Hepatocyte (in vitro differentiated cells): Measurements from ENCODE around the gene RD3L. TPM values are rescaled to one million over a fixed set of nuclear protein-coding genes. Genes with fewer than 3 reads are reported as not detected.

ENCODE experiments used
- DNase-seq: peaks from one replicate; pipeline ENCODE4 v3.0.0-alpha.2; 2016; ENCODE audit warnings: low spot score
- H2AFZ ChIP-seq: fragments of 200-600 bp; sonication (generic); 2 replicates; pipeline ENCODE4 v1.6.0; 2016; ENCODE audit warnings: antibody characterized with exemption, mild to moderate bottlenecking
- H3K27ac ChIP-seq: fragments of 200-600 bp; sonication (generic); 2 replicates; pipeline ENCODE4 v1.5.1; 2016; ENCODE audit warnings: mild to moderate bottlenecking
- H3K27me3 ChIP-seq: fragments of 200-600 bp; sonication (generic); 2 replicates; pipeline ENCODE4 v1.6.1; 2016
- H3K36me3 ChIP-seq: fragments of 200-600 bp; sonication (generic); replicated peaks from 2 replicates; pipeline ENCODE4 v1.5.1; 2016; ENCODE audit warnings: low read depth; ENCODE audit not compliant: insufficient read depth
- H3K4me1 ChIP-seq: fragments of 200-600 bp; sonication (generic); 2 replicates; pipeline ENCODE4 v1.5.1; 2016; ENCODE audit warnings: mild to moderate bottlenecking, moderate library complexity; ENCODE audit not compliant: insufficient read depth
- H3K4me2 ChIP-seq: fragments of 200-600 bp; sonication (generic); 2 replicates; pipeline ENCODE4 v1.6.0; 2016
- H3K4me3 ChIP-seq: fragments of 200-600 bp; sonication (generic); 2 replicates; pipeline ENCODE4 v1.5.1; 2016; ENCODE audit warnings: mild to moderate bottlenecking
- H3K79me2 ChIP-seq: fragments of 200-600 bp; sonication (generic); 2 replicates; pipeline ENCODE4 v1.6.0; 2017; ENCODE audit warnings: mild to moderate bottlenecking
- H3K9me2 ChIP-seq: fragments of 200-600 bp; sonication (generic); replicated peaks from 2 replicates; pipeline ENCODE4 v1.6.0; 2017; ENCODE audit warnings: mild to moderate bottlenecking; ENCODE audit not compliant: insufficient read depth
- H3K9me3 ChIP-seq: fragments of 200-600 bp; sonication (generic); 2 replicates; pipeline ENCODE4 v1.5.1; 2016; ENCODE audit warnings: low read depth, mild to moderate bottlenecking
- H4K20me1 ChIP-seq: fragments of 200-600 bp; sonication (generic); 2 replicates; pipeline ENCODE4 v1.6.0; 2016; ENCODE audit warnings: mild to moderate bottlenecking; ENCODE audit not compliant: insufficient read depth, poor library complexity, severe bottlenecking
- EZH2 ChIP-seq: fragments of 200-600 bp; sonication (generic); IDR thresholded peaks from 2 replicates; pipeline ENCODE4 v1.6.1; 2016; ENCODE audit warnings: antibody characterized with exemption, mild to moderate bottlenecking, borderline replicate concordance
- EZH2phosphoT487 ChIP-seq: fragments of 200-600 bp; sonication (generic); IDR thresholded peaks from one replicate; pipeline ENCODE4 v1.6.1; 2018; ENCODE audit warnings: antibody characterized with exemption, mild to moderate bottlenecking, low read depth, moderate library complexity; ENCODE audit not compliant: unreplicated experiment, severe bottlenecking
- WGBS: methylation state at CpG from one replicate; pipeline ENCODE4 v1.1.6; 2016; ENCODE audit warnings: low lambda C conversion rate; ENCODE audit errors: missing lambda C conversion rate; 5-methylcytosine and 5-hydroxymethylcytosine counted together
- polyA plus RNA-seq: library from polyadenylated mRNA; unstranded; fragments of >200 nt; fragmentation: Nextera tagmentation; extraction: Ambion mirVana; gene quantifications from 2 replicates; pipeline ENCODE4 v1.2.1, GENCODE V29; 2016
- total RNA-seq: library from RNA; depleted of rRNA; stranded (reverse); fragments of >200 nt; gene quantifications from 2 replicates; pipeline ENCODE4 v1.2.3, GENCODE V29; 2014
- TF ChIP-seq, protein P1 (sequence below): fragments of 200-600 bp; sonication (generic); IDR thresholded peaks from 2 replicates; pipeline ENCODE4 v1.5.1; 2016; ENCODE audit warnings: antibody characterized with exemption, mild to moderate bottlenecking; ENCODE audit not compliant: poor library complexity

The RD3L gene
- total and polyA plus RNA-seq, 2 experiments from 2014 or later = not detected

GRCh38 chr14:103899316-103899715 lies 43.0 kb downstream of the RD3L start:
- WGBS = 85% methylated on average over 7 of the region's 13 CpGs
- H3K27ac ChIP-seq = no peak overlapping the region
- DNase-seq = no peak
- no peak for TF ChIP-seq EZH2
- H3K4me2 ChIP-seq = no peak overlapping the region
- H3K79me2 ChIP-seq = no peaks in the 10 kb centered on the region
- no peaks in the 10 kb centered on the region for H3K27me3 ChIP-seq
- peaks cover 7% of the 10 kb centered on the region for H3K4me1 ChIP-seq
- H3K9me2 ChIP-seq = no peaks in the 10 kb centered on the region
- no peaks in the 10 kb centered on the region for H3K9me3 ChIP-seq
- no peaks in the 10 kb centered on the region for H3K36me3 ChIP-seq
- no peak overlapping the region for H3K4me3 ChIP-seq
- H4K20me1 ChIP-seq = no peaks in the 10 kb centered on the region
- no peak overlapping the region for H2AFZ ChIP-seq

GRCh38 chr14:103898711-103899110 lies 43.6 kb downstream of the RD3L start:
- DNase-seq = no peak
- no peak for TF ChIP-seq EZH2
- TF ChIP-seq, protein P1, sequence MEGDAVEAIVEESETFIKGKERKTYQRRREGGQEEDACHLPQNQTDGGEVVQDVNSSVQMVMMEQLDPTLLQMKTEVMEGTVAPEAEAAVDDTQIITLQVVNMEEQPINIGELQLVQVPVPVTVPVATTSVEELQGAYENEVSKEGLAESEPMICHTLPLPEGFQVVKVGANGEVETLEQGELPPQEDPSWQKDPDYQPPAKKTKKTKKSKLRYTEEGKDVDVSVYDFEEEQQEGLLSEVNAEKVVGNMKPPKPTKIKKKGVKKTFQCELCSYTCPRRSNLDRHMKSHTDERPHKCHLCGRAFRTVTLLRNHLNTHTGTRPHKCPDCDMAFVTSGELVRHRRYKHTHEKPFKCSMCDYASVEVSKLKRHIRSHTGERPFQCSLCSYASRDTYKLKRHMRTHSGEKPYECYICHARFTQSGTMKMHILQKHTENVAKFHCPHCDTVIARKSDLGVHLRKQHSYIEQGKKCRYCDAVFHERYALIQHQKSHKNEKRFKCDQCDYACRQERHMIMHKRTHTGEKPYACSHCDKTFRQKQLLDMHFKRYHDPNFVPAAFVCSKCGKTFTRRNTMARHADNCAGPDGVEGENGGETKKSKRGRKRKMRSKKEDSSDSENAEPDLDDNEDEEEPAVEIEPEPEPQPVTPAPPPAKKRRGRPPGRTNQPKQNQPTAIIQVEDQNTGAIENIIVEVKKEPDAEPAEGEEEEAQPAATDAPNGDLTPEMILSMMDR = no peak
- no peak for TF ChIP-seq EZH2phosphoT487
- H3K9me2 ChIP-seq = no peaks in the 10 kb centered on the region
- WGBS = 79% methylated on average over 9 of the region's 9 CpGs
- no peak overlapping the region for H3K4me2 ChIP-seq
- H3K27ac ChIP-seq = no peak overlapping the region
- no peaks in the 10 kb centered on the region for H3K27me3 ChIP-seq
- H3K4me3 ChIP-seq = no peak overlapping the region
- H4K20me1 ChIP-seq = no peaks in the 10 kb centered on the region
- no peaks in the 10 kb centered on the region for H3K9me3 ChIP-seq
- H3K79me2 ChIP-seq = no peaks in the 10 kb centered on the region
- H3K36me3 ChIP-seq = no peaks in the 10 kb centered on the region
- peaks cover 7% of the 10 kb centered on the region for H3K4me1 ChIP-seq
- no peak overlapping the region for H2AFZ ChIP-seq

GRCh38 chr14:103898204-103898603 lies 44.1 kb downstream of the RD3L start:
- Histone ChIP-seq H3K9me3 (no peaks in the 10 kb centered on the region), H3K9me2 (no peaks in the 10 kb centered on the region), H3K79me2 (no peaks in the 10 kb centered on the region), H3K4me2 (no peak overlapping the region), H4K20me1 (no peaks in the 10 kb centered on the region), H3K4me3 (no peak overlapping the region), H3K36me3 (no peaks in the 10 kb centered on the region), H3K27ac (no peak overlapping the region), H3K4me1 (peaks cover 7% of the 10 kb centered on the region), H3K27me3 (no peaks in the 10 kb centered on the region), H2AFZ (no peak overlapping the region)
- TF ChIP-seq EZH2 (no peak), EZH2phosphoT487 (no peak)
- TF ChIP-seq, protein P1 = no peak
- WGBS = 93% methylated on average over 4 of the region's 4 CpGs
- DNase-seq = no peak

DNA sequence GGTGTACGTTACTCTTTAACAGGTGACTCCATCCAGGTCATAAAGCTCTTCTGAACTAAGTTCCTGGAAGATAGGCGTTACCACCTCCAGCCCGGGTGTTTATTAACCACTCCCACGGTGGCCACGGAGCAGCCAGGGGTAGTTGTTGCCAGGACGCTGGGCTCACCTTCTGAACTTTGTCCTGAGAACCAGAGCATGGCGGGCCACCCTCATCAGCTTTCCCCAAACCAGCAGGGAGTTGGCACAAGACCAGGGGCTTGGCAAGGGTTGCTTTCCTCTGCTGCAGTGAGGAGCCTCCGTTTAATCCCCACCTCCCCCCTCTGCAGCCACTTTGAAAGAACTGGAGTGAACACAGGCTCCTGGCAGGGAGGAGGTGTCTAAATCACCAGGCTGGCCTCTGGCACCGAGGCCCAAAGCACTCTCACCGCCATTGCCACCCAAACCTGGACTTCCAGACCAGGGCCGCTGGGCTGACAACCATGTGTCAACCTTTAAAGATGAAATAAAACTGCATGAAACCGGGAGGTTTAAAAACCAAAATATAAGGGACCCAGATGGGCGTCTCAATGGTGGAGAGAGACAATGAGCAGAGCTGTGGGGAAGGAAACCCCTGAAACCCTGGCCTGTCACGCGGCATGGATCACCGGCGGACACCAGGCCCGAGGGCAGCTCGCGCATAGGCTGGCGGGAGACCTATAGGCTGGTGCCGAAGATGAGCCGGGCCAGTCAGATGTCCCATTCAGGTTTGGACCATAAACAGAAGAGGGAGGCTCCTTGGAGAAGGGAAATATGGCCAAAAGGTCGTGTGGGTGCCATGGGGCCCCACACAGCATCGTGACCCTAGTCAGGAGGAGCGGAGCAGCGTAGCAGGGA lies 45.0 kb downstream of the RD3L start:
- Histone ChIP-seq H2AFZ (no peak overlapping the region), H3K4me2 (no peak overlapping the region), H3K9me2 (no peaks in the 10 kb centered on the region), H4K20me1 (no peaks in the 10 kb centered on the region), H3K4me3 (no peak overlapping the region), H3K9me3 (no peaks in the 10 kb centered on the region), H3K79me2 (no peaks in the 10 kb centered on the region), H3K36me3 (no peaks in the 10 kb centered on the region), H3K4me1 (peaks cover 7% of the 10 kb centered on the region), H3K27me3 (no peaks in the 10 kb centered on the region), H3K27ac (peak overlapping the region; percentile 69)
- DNase-seq = peak; percentile 73
- 86% methylated on average over 27 of the region's 27 CpGs for WGBS
- no peak for TF ChIP-seq EZH2
- TF ChIP-seq EZH2phosphoT487 = no peak
- TF ChIP-seq, protein P1 = no peak
